Bronchial epithelial cell (primary cell): ENCODE results near the gene THSD4. TPM values are rescaled to one million over a fixed set of nuclear protein-coding genes. Genes with fewer than 3 reads are reported as not detected.
A peak's percentile ranks its signal among the peaks of the same experiment; 100 is the strongest.

Source experiments
- DNase-seq: peaks from one replicate; pipeline ENCODE4 v3.0.0-alpha.2; 2010; ENCODE audit warnings: low read depth
- FAIRE-seq: peaks from 2 replicates; lab custom pipeline; 2011; peaks lifted over from hg19 to GRCh38; lab: Jason Lieb, UNC
- H3K27me3 ChIP-seq: 2 replicates; pipeline ENCODE4 v1.5.1; 2011; ENCODE audit warnings: low read length; ENCODE audit not compliant: control insufficient read depth, insufficient read depth
- H3K36me3 ChIP-seq: 2 replicates; pipeline ENCODE4 v1.5.1; 2011; ENCODE audit warnings: low read length; ENCODE audit not compliant: control insufficient read depth, insufficient read depth
- H3K4me3 ChIP-seq: 2 replicates; pipeline ENCODE4 v1.5.1; 2011; ENCODE audit warnings: mild to moderate bottlenecking, low read depth, low read length, control low read depth
- total RNA-seq: library from RNA; depleted of rRNA; stranded (reverse); fragments of >200 nt; gene quantifications from 2 replicates; pipeline ENCODE4 v1.2.1, GENCODE V29; 2014
- TF ChIP-seq, protein P1 (sequence below): IDR thresholded peaks from 2 replicates; pipeline ENCODE4 v1.5.1; 2011; ENCODE audit warnings: mild to moderate bottlenecking, moderate library complexity, low read length, control low read depth, inconsistent platforms; ENCODE audit not compliant: insufficient read depth, severe bottlenecking

The THSD4 gene
- total RNA-seq, 1 donor from 2014 or later: 14.5 TPM

DNA sequence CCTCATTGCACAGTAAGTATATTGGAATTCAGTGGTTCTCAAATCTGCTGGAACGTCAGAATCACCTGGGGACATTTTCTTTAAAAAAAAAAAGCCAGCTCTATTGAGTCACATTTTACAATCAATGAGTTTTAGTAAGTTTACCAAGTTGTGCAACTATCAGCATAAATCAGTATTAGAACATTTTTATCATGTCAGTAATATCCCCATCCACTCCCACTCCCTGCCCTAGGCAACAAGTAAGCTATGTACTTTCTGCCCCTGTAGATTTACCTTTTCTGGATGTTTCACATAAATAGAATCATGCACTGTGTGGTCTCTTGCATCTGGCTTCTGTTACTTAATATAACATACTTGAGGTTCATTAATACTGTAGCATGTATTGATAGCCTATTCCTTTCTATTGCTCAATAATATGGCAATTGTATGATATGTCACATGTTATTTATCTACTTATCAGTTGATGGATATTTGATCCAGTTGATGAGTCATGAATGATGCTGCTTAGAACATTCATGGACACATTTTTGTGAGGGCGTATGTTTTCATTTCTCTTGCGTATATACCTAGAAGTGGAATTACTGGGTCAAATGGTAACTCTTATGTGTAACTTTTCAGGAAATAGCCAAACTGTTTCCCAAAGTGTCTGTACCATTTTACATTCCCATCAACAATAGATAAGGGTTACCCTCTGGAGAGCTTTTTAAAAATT, 180.5 kb downstream of the THSD4 start:
- no peak for FAIRE-seq
- no peak overlapping the region for H3K4me3 ChIP-seq
- TF ChIP-seq, protein P1, sequence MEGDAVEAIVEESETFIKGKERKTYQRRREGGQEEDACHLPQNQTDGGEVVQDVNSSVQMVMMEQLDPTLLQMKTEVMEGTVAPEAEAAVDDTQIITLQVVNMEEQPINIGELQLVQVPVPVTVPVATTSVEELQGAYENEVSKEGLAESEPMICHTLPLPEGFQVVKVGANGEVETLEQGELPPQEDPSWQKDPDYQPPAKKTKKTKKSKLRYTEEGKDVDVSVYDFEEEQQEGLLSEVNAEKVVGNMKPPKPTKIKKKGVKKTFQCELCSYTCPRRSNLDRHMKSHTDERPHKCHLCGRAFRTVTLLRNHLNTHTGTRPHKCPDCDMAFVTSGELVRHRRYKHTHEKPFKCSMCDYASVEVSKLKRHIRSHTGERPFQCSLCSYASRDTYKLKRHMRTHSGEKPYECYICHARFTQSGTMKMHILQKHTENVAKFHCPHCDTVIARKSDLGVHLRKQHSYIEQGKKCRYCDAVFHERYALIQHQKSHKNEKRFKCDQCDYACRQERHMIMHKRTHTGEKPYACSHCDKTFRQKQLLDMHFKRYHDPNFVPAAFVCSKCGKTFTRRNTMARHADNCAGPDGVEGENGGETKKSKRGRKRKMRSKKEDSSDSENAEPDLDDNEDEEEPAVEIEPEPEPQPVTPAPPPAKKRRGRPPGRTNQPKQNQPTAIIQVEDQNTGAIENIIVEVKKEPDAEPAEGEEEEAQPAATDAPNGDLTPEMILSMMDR: no peak
- DNase-seq: peak; percentile 97
- no peaks in the 10 kb centered on the region for H3K27me3 ChIP-seq
- H3K36me3 ChIP-seq: no peaks in the 10 kb centered on the region

DNA sequence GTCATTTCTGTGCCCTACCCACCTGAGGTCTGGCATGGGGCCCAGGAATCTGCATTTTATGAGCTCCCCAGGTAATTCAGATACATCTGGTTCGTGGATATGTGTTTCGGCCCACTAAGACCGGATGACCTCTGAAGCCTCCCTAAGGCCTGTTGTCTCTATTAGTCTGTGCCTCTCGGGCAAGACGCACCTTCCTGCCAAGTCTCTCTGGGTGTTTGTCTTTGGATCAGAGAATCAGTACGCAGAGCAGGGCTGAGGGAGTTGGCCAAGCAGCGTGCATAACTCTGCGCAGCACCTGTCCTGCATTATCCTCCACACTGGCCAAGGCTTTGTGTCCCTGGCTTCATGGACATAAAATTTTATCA, 181.0 kb downstream of the THSD4 start:
- DNase-seq (no peak), FAIRE-seq (no peak)
- Histone ChIP-seq H3K36me3 (no peaks in the 10 kb centered on the region), H3K27me3 (no peaks in the 10 kb centered on the region), H3K4me3 (no peak overlapping the region)
- TF ChIP-seq, protein P1: no peak

DNA sequence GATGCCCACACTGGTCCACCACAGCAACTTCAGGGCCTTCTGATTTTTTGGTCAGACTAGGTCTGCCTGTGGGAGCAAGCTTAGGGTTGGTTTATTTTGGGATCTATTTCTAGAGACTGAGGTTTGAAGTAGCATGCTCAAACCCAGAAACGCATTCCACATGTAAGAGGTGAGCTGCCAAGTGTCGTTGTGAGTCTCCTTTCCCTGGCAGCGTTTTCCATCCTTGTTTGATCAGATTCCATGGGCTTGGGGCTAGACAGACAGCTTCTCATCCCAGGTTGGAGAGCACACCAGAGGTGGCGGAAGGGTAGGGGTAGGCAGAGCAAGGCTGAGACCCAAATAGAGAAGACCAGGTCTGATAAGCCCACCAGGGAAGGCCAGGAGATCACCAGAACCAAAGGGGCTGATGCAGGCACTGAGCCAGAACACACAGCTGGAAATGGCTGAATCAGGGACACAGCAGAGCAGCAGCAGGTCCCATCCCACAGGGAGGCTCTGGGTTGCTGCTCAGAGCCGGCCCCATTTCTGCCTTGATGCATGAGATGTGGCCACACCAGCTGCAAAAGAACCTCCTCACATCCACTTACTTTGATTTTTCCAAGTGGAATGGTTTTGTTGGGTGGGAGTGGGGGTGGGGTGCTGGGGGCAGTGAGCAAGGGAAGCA, 186.8 kb downstream of the THSD4 start:
- Histone ChIP-seq H3K27me3 (no peaks in the 10 kb centered on the region), H3K4me3 (no peak overlapping the region), H3K36me3 (peaks cover 2% of the 10 kb centered on the region)
- DNase-seq (no peak), FAIRE-seq (no peak)
- TF ChIP-seq, protein P1: no peak

DNA sequence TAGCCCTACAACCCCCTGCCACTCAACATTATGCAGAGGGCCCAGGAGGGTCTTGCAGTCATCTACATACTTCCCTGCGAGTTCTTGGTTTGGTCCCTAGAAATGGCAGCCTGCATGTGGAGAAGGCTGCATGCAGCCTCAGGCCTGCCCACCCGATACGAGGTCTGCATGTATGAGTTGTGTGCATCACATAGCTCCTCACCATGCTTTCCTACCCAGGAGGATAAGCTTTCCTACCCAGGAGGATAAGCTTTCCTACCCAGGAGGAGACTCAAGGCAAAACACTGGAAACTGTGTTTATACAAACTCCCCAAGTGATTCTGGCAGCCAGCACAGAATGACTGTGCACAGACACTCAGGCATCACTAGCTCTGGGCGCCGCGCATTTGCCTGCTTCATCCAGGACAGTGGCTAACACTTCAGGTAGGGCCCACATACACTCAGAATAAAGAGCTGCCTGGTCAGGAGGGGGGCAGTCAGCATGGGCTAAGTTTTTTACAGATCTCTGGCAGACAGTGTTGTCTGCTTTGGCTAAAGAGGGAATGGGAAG, 187.7 kb downstream of the THSD4 start:
- no peak for FAIRE-seq
- no peak for DNase-seq
- Histone ChIP-seq H3K4me3 (no peak overlapping the region), H3K27me3 (no peaks in the 10 kb centered on the region), H3K36me3 (peaks cover 2% of the 10 kb centered on the region)
- TF ChIP-seq, protein P1: no peak

DNA sequence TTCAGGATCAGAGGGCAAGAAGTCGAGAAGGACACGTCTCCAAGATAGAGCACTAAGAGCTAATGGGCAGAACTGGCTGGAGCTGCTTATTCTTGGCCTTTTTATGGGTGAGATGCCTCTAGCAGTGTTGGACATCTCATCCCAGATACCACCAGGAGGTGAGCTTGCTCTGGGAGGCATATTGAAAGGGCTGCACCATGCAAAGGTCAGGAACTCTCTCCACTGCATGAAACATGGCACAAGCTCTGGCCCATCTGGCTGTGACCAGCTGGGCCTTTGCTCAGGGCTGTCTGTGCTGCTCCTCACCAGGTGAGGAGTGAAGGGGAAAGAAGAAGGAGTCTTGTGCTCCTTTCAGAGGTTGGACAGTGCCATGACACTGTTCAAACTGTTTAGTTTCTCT, 188.7 kb downstream of the THSD4 start:
- FAIRE-seq (no peak), DNase-seq (no peak)
- H3K36me3 ChIP-seq: peaks cover 2% of the 10 kb centered on the region
- TF ChIP-seq, protein P1: no peak
- H3K4me3 ChIP-seq: no peak overlapping the region
- H3K27me3 ChIP-seq: no peaks in the 10 kb centered on the region
